ENCODE data around the gene RFC5. TPM values are rescaled to one million over a fixed set of nuclear protein-coding genes. Genes with fewer than 3 reads are reported as not detected.

Gene RFC5
- polyA plus RNA-seq, 2 of the 4 experiments (the other 2 are of a cell fraction): 57.5 to 64.7 TPM

GRCh38 chr12:118064608-118065007 is 48.1 kb downstream of the RFC5 start:
- POLR2A ChIA-PET: no interaction called here
- Histone ChIP-seq H3K4me3 (no peak overlapping the region), H3K4me2 (no peak overlapping the region; the same call in 2 of the 3 replicates), H3K4me1 (peaks cover 20% of the 10 kb centered on the region), H3K27ac (no peak overlapping the region), H3K9me3 (no peaks in the 10 kb centered on the region)
- ATAC-seq (peak in 1 of 2 experiments; percentile 42; a peak in 3 of 6 replicates), FAIRE-seq (no peak), DNase-seq (ENCODE audit: low read depth in 1 of 2, low spot score in 1 of 2) (no peak)
- TF ChIP-seq SMC3 (IDR thresholded peaks at IDR 0.05): no peak
- no peak for TF ChIP-seq TP53 (CRISPR knock-in tag; IDR thresholded peaks at IDR 0.05)
- TF ChIP-seq TFCP2L1 (CRISPR knock-in tag; IDR thresholded peaks at IDR 0.05): no peak
- TF ChIP-seq JUN (IDR thresholded peaks at IDR 0.05): no peak
- no peak for TF ChIP-seq CBX8 (IDR thresholded peaks at IDR 0.05)
- TF ChIP-seq REST (IDR thresholded peaks at IDR 0.05): no peak
- no peak for TF ChIP-seq ESRRA (IDR thresholded peaks at IDR 0.05; ENCODE audit: borderline replicate concordance, low read length)
- no peak for TF ChIP-seq RARB (CRISPR knock-in tag; IDR thresholded peaks at IDR 0.05)
- TF ChIP-seq HOXB5 (CRISPR knock-in tag; IDR thresholded peaks at IDR 0.05): no peak
- no peak for TF ChIP-seq RFX5 (IDR thresholded peaks at IDR 0.05)
- no peak for TF ChIP-seq BHLHE40 (IDR thresholded peaks at IDR 0.05; ENCODE audit: low read depth, low read length)
- TF ChIP-seq HOXB13 (CRISPR knock-in tag; IDR thresholded peaks at IDR 0.05; ENCODE audit: low read depth): no peak
- no peak for TF ChIP-seq ELK1 (IDR thresholded peaks at IDR 0.05; ENCODE audit: low read depth, low read length)
- TF ChIP-seq MYC (IDR thresholded peaks at IDR 0.05; ENCODE audit: borderline replicate concordance, low read length): no peak
- no peak for TF ChIP-seq HMGXB4 (CRISPR knock-in tag; IDR thresholded peaks at IDR 0.05; ENCODE audit: borderline replicate concordance)
- TF ChIP-seq RAD21 (conservative IDR thresholded peaks at IDR 0.05 in 1 of 2, IDR thresholded peaks at IDR 0.05 in 1 of 2): no peak
- TF ChIP-seq PBX3 (IDR thresholded peaks at IDR 0.05): no peak
- TF ChIP-seq E2F6 (IDR thresholded peaks at IDR 0.05; ENCODE audit: borderline replicate concordance, low read depth): no peak
- CTCF ChIA-PET: interaction anchor here (0.7 to 3.9 kb wide), 7 partner anchors 11 to 207 kb away, joined by 3 to 19 read pairs (median 4); partner anchors contain the start of gene VSIG10
- WGBS (ENCODE audit: missing lambda C conversion rate): 77% methylated on average over 2 of the region's 2 CpGs

GRCh38 chr12:118065380-118065779 is 48.9 kb downstream of the RFC5 start:
- no peak for TF ChIP-seq KDM5A (IDR thresholded peaks at IDR 0.05)
- no peak for TF ChIP-seq KDM1A (IDR thresholded peaks at IDR 0.05; ENCODE audit: low read depth)
- TF ChIP-seq JUN (IDR thresholded peaks at IDR 0.05): no peak
- TF ChIP-seq ZNF302 (CRISPR knock-in tag; IDR thresholded peaks at IDR 0.05): no peak
- TF ChIP-seq BHLHE40 (IDR thresholded peaks at IDR 0.05; ENCODE audit: low read depth, low read length): no peak
- POLR2A ChIA-PET: no interaction called here
- 91% methylated on average over 1 of the region's 1 CpG for WGBS (ENCODE audit: missing lambda C conversion rate)
- H3K4me1 ChIP-seq: peaks cover 19% of the 10 kb centered on the region
- no peak for ATAC-seq
- no peak overlapping the region for H3K4me2 ChIP-seq
- H3K9me3 ChIP-seq: no peaks in the 10 kb centered on the region
- H3K27ac ChIP-seq: no peak overlapping the region
- CTCF ChIA-PET: interaction anchor here (0.7 to 3.9 kb wide), 5 partner anchors 15 to 208 kb away, joined by 3 to 19 read pairs (median 3); no protein-coding TSS in a partner anchor
- H3K4me3 ChIP-seq: no peak overlapping the region
- FAIRE-seq: no peak
- no peak for DNase-seq (ENCODE audit: low read depth in 1 of 2, low spot score in 1 of 2)

Measured in A549 (cell line).